Measurements from ENCODE around the gene COL6A3. TPM values are rescaled to one million over a fixed set of nuclear protein-coding genes. Genes with fewer than 3 reads are reported as not detected.

Gene COL6A3
- total RNA-seq, 1 donor from 2014 or later, result 0.41 TPM

GRCh38 chr2:237291138-237291792, 122.7 kb downstream of the COL6A3 start:
- Histone ChIP-seq H3K9me3 (ENCODE audit: low read depth) (no peaks in the 10 kb centered on the region), H3K79me2 (ENCODE audit: low read depth) (no peaks in the 10 kb centered on the region), H3K4me3 (no peak overlapping the region), H2AFZ (replicated peaks) (no peak overlapping the region), H3K27me3 (no peaks in the 10 kb centered on the region), H3K4me1 (no peaks in the 10 kb centered on the region), H3F3A (ENCODE audit: low read depth) (no peaks in the 10 kb centered on the region), H3K27ac (no peak overlapping the region), H3K36me3 (no peaks in the 10 kb centered on the region), H3K9ac (no peak overlapping the region), H3K4me2 (no peak overlapping the region), H4K20me1 (ENCODE audit: low read depth) (no peaks in the 10 kb centered on the region)
- no peak for DNase-seq (ENCODE audit: low spot score)
- H3K27ac Mint-ChIP-seq, result peak overlapping the region; percentile 36
- no peaks in the 10 kb centered on the region for H3K36me3 Mint-ChIP-seq
- no peak overlapping the region for H3K4me3 Mint-ChIP-seq
- no peaks in the 10 kb centered on the region for H3K27me3 Mint-ChIP-seq (ENCODE audit: insufficient read depth, low read depth)
- peaks cover 3% of the 10 kb centered on the region for H3K9me3 Mint-ChIP-seq
- peaks cover 2% of the 10 kb centered on the region for H3K4me1 Mint-ChIP-seq
- no peak for TF ChIP-seq EZH2 (IDR thresholded peaks at IDR 0.05)

- Mint-ChIP-seq H3K4me1 (no peaks in the 10 kb centered on the region), H3K27ac (no peak overlapping the region), H3K36me3 (no peaks in the 10 kb centered on the region), H3K27me3 (ENCODE audit: insufficient read depth, low read depth) (no peaks in the 10 kb centered on the region), H3K4me3 (no peak overlapping the region), H3K9me3 (peaks cover 3% of the 10 kb centered on the region)
- H3K36me3 ChIP-seq, result no peaks in the 10 kb centered on the region
- H3K9me3 ChIP-seq (ENCODE audit: low read depth), result no peaks in the 10 kb centered on the region
- no peaks in the 10 kb centered on the region for H3K79me2 ChIP-seq (ENCODE audit: low read depth)
- no peak for DNase-seq (ENCODE audit: low spot score)
- TF ChIP-seq EZH2 (IDR thresholded peaks at IDR 0.05) (no peak), CTCF (IDR thresholded peaks at IDR 0.05) (no peak), EZH2phosphoT487 (IDR thresholded peaks at IDR 0.05) (no peak)
- H3K4me2 ChIP-seq, result no peak overlapping the region
- H3K9ac ChIP-seq, result no peak overlapping the region
- no peaks in the 10 kb centered on the region for H3K27me3 ChIP-seq
- no peak overlapping the region for H3K4me3 ChIP-seq
- no peaks in the 10 kb centered on the region for H3F3A ChIP-seq (ENCODE audit: low read depth)
- no peaks in the 10 kb centered on the region for H4K20me1 ChIP-seq (ENCODE audit: low read depth)
- no peaks in the 10 kb centered on the region for H3K4me1 ChIP-seq
- no peak overlapping the region for H3K27ac ChIP-seq
- H2AFZ ChIP-seq (replicated peaks), result no peak overlapping the region
Measured at GRCh38 chr2:237290261-237290660, 123.7 kb downstream of the COL6A3 start.

- Mint-ChIP-seq H3K4me1 (no peaks in the 10 kb centered on the region), H3K4me3 (no peak overlapping the region), H3K36me3 (no peaks in the 10 kb centered on the region), H3K27me3 (ENCODE audit: insufficient read depth, low read depth) (no peaks in the 10 kb centered on the region), H3K27ac (no peak overlapping the region), H3K9me3 (peaks cover 3% of the 10 kb centered on the region)
- no peak for DNase-seq (ENCODE audit: low spot score)
- TF ChIP-seq EZH2 (IDR thresholded peaks at IDR 0.05) (no peak), CTCF (IDR thresholded peaks at IDR 0.05) (no peak), EZH2phosphoT487 (IDR thresholded peaks at IDR 0.05) (no peak)
- H3K27me3 ChIP-seq, result no peaks in the 10 kb centered on the region
- H3K79me2 ChIP-seq (ENCODE audit: low read depth), result no peaks in the 10 kb centered on the region
- no peaks in the 10 kb centered on the region for H4K20me1 ChIP-seq (ENCODE audit: low read depth)
- no peaks in the 10 kb centered on the region for H3F3A ChIP-seq (ENCODE audit: low read depth)
- no peak overlapping the region for H2AFZ ChIP-seq (replicated peaks)
- H3K4me2 ChIP-seq, result no peak overlapping the region
- H3K4me3 ChIP-seq, result no peak overlapping the region
- H3K9me3 ChIP-seq (ENCODE audit: low read depth), result no peaks in the 10 kb centered on the region
- no peak overlapping the region for H3K27ac ChIP-seq
- no peaks in the 10 kb centered on the region for H3K36me3 ChIP-seq
- no peaks in the 10 kb centered on the region for H3K4me1 ChIP-seq
- H3K9ac ChIP-seq, result no peak overlapping the region
Measured at GRCh38 chr2:237289139-237289538, 124.8 kb downstream of the COL6A3 start.

- H2AFZ ChIP-seq (replicated peaks), result no peak overlapping the region
- no peaks in the 10 kb centered on the region for H3K27me3 ChIP-seq
- peaks cover 3% of the 10 kb centered on the region for H3K9me3 Mint-ChIP-seq
- H3K4me2 ChIP-seq, result no peak overlapping the region
- H3K4me3 ChIP-seq, result no peak overlapping the region
- no peaks in the 10 kb centered on the region for H3K27me3 Mint-ChIP-seq (ENCODE audit: insufficient read depth, low read depth)
- H3K9ac ChIP-seq, result no peak overlapping the region
- H3K4me1 ChIP-seq, result no peaks in the 10 kb centered on the region
- no peaks in the 10 kb centered on the region for H3F3A ChIP-seq (ENCODE audit: low read depth)
- H4K20me1 ChIP-seq (ENCODE audit: low read depth), result no peaks in the 10 kb centered on the region
- no peak for TF ChIP-seq EZH2 (IDR thresholded peaks at IDR 0.05)
- no peak for TF ChIP-seq CTCF (IDR thresholded peaks at IDR 0.05)
- no peak for TF ChIP-seq EZH2phosphoT487 (IDR thresholded peaks at IDR 0.05)
- H3K36me3 ChIP-seq, result no peaks in the 10 kb centered on the region
- DNase-seq (ENCODE audit: low spot score), result no peak
- no peaks in the 10 kb centered on the region for H3K36me3 Mint-ChIP-seq
- no peak overlapping the region for H3K4me3 Mint-ChIP-seq
- no peaks in the 10 kb centered on the region for H3K79me2 ChIP-seq (ENCODE audit: low read depth)
- H3K9me3 ChIP-seq (ENCODE audit: low read depth), result no peaks in the 10 kb centered on the region
- no peaks in the 10 kb centered on the region for H3K4me1 Mint-ChIP-seq
- H3K27ac ChIP-seq, result no peak overlapping the region
- no peak overlapping the region for H3K27ac Mint-ChIP-seq
Measured at GRCh38 chr2:237287872-237288271, 126.1 kb downstream of the COL6A3 start.

Data from neural progenitor cell (in vitro differentiated cells).